CD8-positive, alpha-beta memory T cell (primary cell): ENCODE results near the gene COL6A2. TPM values are rescaled to one million over a fixed set of nuclear protein-coding genes. Genes with fewer than 3 reads are reported as not detected.
A peak's percentile ranks its signal among the peaks of the same experiment; 100 is the strongest.

Source experiments
- CTCF ChIA-PET: fragments of 350-600 bp; sonication (Branson Sonifier 250); formaldehyde crosslinking; loops from one replicate; lab custom pipeline; 2021; ENCODE audit warnings: antibody characterized with exemption; lab: Charles Lee
- POLR2A ChIA-PET: fragments of 350-600 bp; sonication (Branson Sonifier 250); formaldehyde crosslinking; loops from one replicate; lab custom pipeline; 2021; ENCODE audit warnings: antibody characterized with exemption; lab: Charles Lee
- DNase-seq, 5 donors: peaks; one replicate each; pipeline versions ENCODE4 v3.0.0 to v3.0.0-alpha.2; 2020 to 2022; ENCODE audit warnings: mixed read lengths in 1 of 5
- H3K27ac ChIP-seq: one replicate; pipeline ENCODE4 v1.7.0; 2013; ENCODE audit warnings: low read depth, mild to moderate bottlenecking, low read length, moderate library complexity
- H3K27me3 ChIP-seq: 2 replicates; pipeline ENCODE4 v1.7.0; 2013; ENCODE audit warnings: low read length, mild to moderate bottlenecking; ENCODE audit not compliant: insufficient read depth, poor library complexity, severe bottlenecking
- H3K36me3 ChIP-seq: 2 replicates; pipeline ENCODE4 v1.7.0; 2013; ENCODE audit warnings: mild to moderate bottlenecking, low read length, moderate library complexity; ENCODE audit not compliant: insufficient read depth
- H3K4me1 ChIP-seq: 2 replicates; pipeline ENCODE4 v1.7.0; 2013; ENCODE audit warnings: mild to moderate bottlenecking, low read length, moderate library complexity; ENCODE audit not compliant: insufficient read depth
- H3K4me3 ChIP-seq: 2 replicates; pipeline ENCODE4 v1.7.0; 2013; ENCODE audit warnings: mild to moderate bottlenecking, low read length
- H3K9me3 ChIP-seq: 2 replicates; pipeline ENCODE4 v1.7.0; 2013; ENCODE audit warnings: mild to moderate bottlenecking, low read length
- H3K27ac Mint-ChIP-seq, 8 donors: one replicate each; pipeline ENCODE4 v1.8.0; 2020 to 2021; ENCODE audit warnings: mixed read lengths in 8 of 8, mild to moderate bottlenecking in 6 of 8, inconsistent platforms in 3 of 8, moderate library complexity in 3 of 8
- H3K27me3 Mint-ChIP-seq, 2 donors: one replicate each; pipeline ENCODE4 v1.8.0; 2020 to 2021; ENCODE audit warnings: mixed read lengths in 2 of 2, mild to moderate bottlenecking in 1 of 2, moderate library complexity in 1 of 2
- H3K36me3 Mint-ChIP-seq, 3 donors: one replicate each; pipeline ENCODE4 v1.8.0; 2020 to 2021; ENCODE audit warnings: mixed read lengths in 3 of 3, inconsistent platforms in 1 of 3, mild to moderate bottlenecking in 1 of 3
- H3K4me1 Mint-ChIP-seq, 3 donors: one replicate each; pipeline ENCODE4 v1.8.0; 2020 to 2021; ENCODE audit warnings: mixed read lengths in 3 of 3, inconsistent platforms in 1 of 3, mild to moderate bottlenecking in 1 of 3
- H3K4me3 Mint-ChIP-seq, 7 donors: one replicate each; pipeline ENCODE4 v1.8.0; 2020 to 2021; ENCODE audit warnings: mixed read lengths in 7 of 7, mild to moderate bottlenecking in 6 of 7, moderate library complexity in 4 of 7, inconsistent platforms in 2 of 7
- H3K9me3 Mint-ChIP-seq, 5 donors: one replicate each; pipeline ENCODE4 v1.8.0; 2020 to 2022; ENCODE audit warnings: mixed read lengths in 5 of 5, mild to moderate bottlenecking in 3 of 5, moderate library complexity in 2 of 5, inconsistent platforms in 1 of 5
- polyA plus RNA-seq: library from polyadenylated mRNA; unstranded; fragments of 300-500 nt; fragmentation: Illumina TruSeq; gene quantifications from one replicate; pipeline ENCODE4 v1.2.3, GENCODE V29; 2021
- total RNA-seq, 2 experiments: library from RNA; stranded (reverse); gene quantifications; one replicate each; pipeline ENCODE4 v1.2.3, GENCODE V29; 2021

Gene COL6A2
- total and polyA plus RNA-seq, 3 experiments from 2014 or later = 17.4 to 25.1 (median 22.8) TPM

GRCh38 chr21:46122758-46123683, 25.1 kb downstream of the COL6A2 start:
- no peak overlapping the region for H3K27ac ChIP-seq
- no peaks in the 10 kb centered on the region for H3K9me3 ChIP-seq
- ChIA-PET POLR2A (no interaction called here), CTCF (no interaction called here)
- DNase-seq = peak in 1 of 5 donors; percentile 0
- no peaks in the 10 kb centered on the region for H3K27me3 Mint-ChIP-seq
- H3K27me3 ChIP-seq = no peaks in the 10 kb centered on the region
- H3K36me3 ChIP-seq = no peaks in the 10 kb centered on the region
- no peaks in the 10 kb centered on the region for H3K9me3 Mint-ChIP-seq
- H3K4me3 Mint-ChIP-seq = no peak overlapping the region
- no peaks in the 10 kb centered on the region for H3K4me1 ChIP-seq
- no peaks in the 10 kb centered on the region for H3K4me1 Mint-ChIP-seq
- H3K36me3 Mint-ChIP-seq = peaks cover 0 to 3% (median 0%) of the 10 kb centered on the region in 3 donors
- peak overlapping the region in 1 of 8 donors; percentile 6 for H3K27ac Mint-ChIP-seq
- H3K4me3 ChIP-seq = no peak overlapping the region

- CTCF ChIA-PET = no interaction called here
- no peaks in the 10 kb centered on the region for H3K27me3 Mint-ChIP-seq
Measured at GRCh38 chr21:46124083-46124925, 26.4 kb downstream of the COL6A2 start.

GRCh38 chr21:46124926-46125845, 27.3 kb downstream of the COL6A2 start:
- POLR2A ChIA-PET = no interaction called here
- no peak overlapping the region for H3K27ac Mint-ChIP-seq
- Histone ChIP-seq H3K4me3 (no peak overlapping the region), H3K36me3 (no peaks in the 10 kb centered on the region), H3K9me3 (no peaks in the 10 kb centered on the region), H3K4me1 (no peaks in the 10 kb centered on the region), H3K27me3 (no peaks in the 10 kb centered on the region), H3K27ac (no peak overlapping the region)
- no peaks in the 10 kb centered on the region for H3K9me3 Mint-ChIP-seq
- no peak overlapping the region for H3K4me3 Mint-ChIP-seq
- no peaks in the 10 kb centered on the region for H3K4me1 Mint-ChIP-seq
- H3K27me3 Mint-ChIP-seq = no peaks in the 10 kb centered on the region
- peak in 2 of 5 donors; percentile 0 to 35 for DNase-seq
- peaks cover 0 to 3% (median 0%) of the 10 kb centered on the region in 3 donors for H3K36me3 Mint-ChIP-seq
- CTCF ChIA-PET = no interaction called here

More at GRCh38 chr21:46124083-46124925, 26.4 kb downstream of the COL6A2 start:
- Histone ChIP-seq H3K36me3 (no peaks in the 10 kb centered on the region), H3K4me1 (no peaks in the 10 kb centered on the region), H3K9me3 (no peaks in the 10 kb centered on the region), H3K4me3 (no peak overlapping the region), H3K27me3 (no peaks in the 10 kb centered on the region), H3K27ac (no peak overlapping the region)
- Mint-ChIP-seq H3K36me3 (peaks cover 0 to 3% (median 0%) of the 10 kb centered on the region in 3 donors), H3K4me3 (no peak overlapping the region), H3K27ac (no peak overlapping the region), H3K9me3 (no peaks in the 10 kb centered on the region), H3K4me1 (no peaks in the 10 kb centered on the region)
- peak in 2 of 5 donors; percentile 0 to 38 for DNase-seq
- POLR2A ChIA-PET = no interaction called here

- Mint-ChIP-seq H3K36me3 (peaks cover 0 to 3% (median 0%) of the 10 kb centered on the region in 3 donors), H3K27me3 (no peaks in the 10 kb centered on the region), H3K4me3 (peak overlapping the region in 1 of 7 donors; percentile 23), H3K9me3 (no peaks in the 10 kb centered on the region), H3K27ac (peak overlapping the region in 1 of 8 donors; percentile 1), H3K4me1 (no peaks in the 10 kb centered on the region)
- H3K9me3 ChIP-seq = no peaks in the 10 kb centered on the region
- no peaks in the 10 kb centered on the region for H3K36me3 ChIP-seq
- no peaks in the 10 kb centered on the region for H3K4me1 ChIP-seq
- DNase-seq = peak in 1 of 5 donors; percentile 41
- H3K4me3 ChIP-seq = no peak overlapping the region
- ChIA-PET CTCF (no interaction called here), POLR2A (no interaction called here)
- H3K27me3 ChIP-seq = no peaks in the 10 kb centered on the region
- H3K27ac ChIP-seq = no peak overlapping the region
Measured at GRCh38 chr21:46125846-46126301, 28.0 kb downstream of the COL6A2 start.

- peak in 2 of 5 donors; percentile 0 to 27 for DNase-seq
- Histone ChIP-seq H3K4me3 (no peak overlapping the region), H3K4me1 (no peaks in the 10 kb centered on the region), H3K9me3 (no peaks in the 10 kb centered on the region), H3K36me3 (no peaks in the 10 kb centered on the region), H3K27ac (no peak overlapping the region), H3K27me3 (no peaks in the 10 kb centered on the region)
- Mint-ChIP-seq H3K4me3 (no peak overlapping the region), H3K9me3 (no peaks in the 10 kb centered on the region), H3K4me1 (no peaks in the 10 kb centered on the region), H3K27ac (no peak overlapping the region), H3K27me3 (no peaks in the 10 kb centered on the region), H3K36me3 (peaks cover 0 to 3% (median 0%) of the 10 kb centered on the region in 3 donors)
- ChIA-PET POLR2A (no interaction called here), CTCF (interaction anchor here (1.0 kb wide), 1 partner anchor 17 kb away, joined by 3 read pairs; no protein-coding TSS in a partner anchor)
Measured at GRCh38 chr21:46126309-46127238, 28.7 kb downstream of the COL6A2 start.

- DNase-seq = peak in 1 of 5 donors; percentile 39
Measured at GRCh38 chr21:46127239-46128105, 29.6 kb downstream of the COL6A2 start.

More at GRCh38 chr21:46127239-46128105, 29.6 kb downstream of the COL6A2 start:
- H3K9me3 ChIP-seq = no peaks in the 10 kb centered on the region
- no peaks in the 10 kb centered on the region for H3K4me1 Mint-ChIP-seq
- no peak overlapping the region for H3K4me3 Mint-ChIP-seq
- H3K4me1 ChIP-seq = no peaks in the 10 kb centered on the region
- ChIA-PET CTCF (interaction anchor here (1.0 kb wide), 1 partner anchor 16 kb away, joined by 3 read pairs; no protein-coding TSS in a partner anchor), POLR2A (no interaction called here)
- no peaks in the 10 kb centered on the region for H3K9me3 Mint-ChIP-seq
- H3K36me3 ChIP-seq = no peaks in the 10 kb centered on the region
- peaks cover 0 to 3% (median 0%) of the 10 kb centered on the region in 3 donors for H3K36me3 Mint-ChIP-seq
- no peak overlapping the region for H3K27ac ChIP-seq
- H3K27me3 ChIP-seq = no peaks in the 10 kb centered on the region
- H3K4me3 ChIP-seq = no peak overlapping the region
- no peak overlapping the region for H3K27ac Mint-ChIP-seq
- H3K27me3 Mint-ChIP-seq = no peaks in the 10 kb centered on the region
